GM12878 (cell line): ENCODE results near the gene IMMP2L. TPM values are rescaled to one million over a fixed set of nuclear protein-coding genes. Genes with fewer than 3 reads are reported as not detected.

ENCODE experiments used
- ATAC-seq: fragments of 200-7000 bp; cut with Tn5 transposase; 3 replicates; pipeline ENCODE4 v1.9.1; 2020; ENCODE audit warnings: mild to moderate bottlenecking, moderate library complexity
- BruUV-seq: library from RNA; stranded (reverse); fragments of 400-500 nt; replicated peaks from 2 replicates; lab custom pipeline; 2021; lab: Mats Ljungman, UMichigan
- CTCF ChIA-PET: fragments of 300-600 bp; sonication (Branson Sonifier 250); formaldehyde crosslinking; extraction: SDS; loops from one replicate; lab custom pipeline; 2021; ENCODE audit warnings: inconsistent platforms; lab: Yijun Ruan, JAX
- POLR2A ChIA-PET: fragments of 350-600 bp; formaldehyde crosslinking; extraction: SDS; loops from one replicate; lab custom pipeline; 2021; ENCODE audit warnings: inconsistent platforms; lab: Charles Lee
- RAD21 ChIA-PET: fragments of 300-600 bp; sonication (Branson Sonifier 250); formaldehyde crosslinking; loops from one replicate; lab custom pipeline; 2023; ENCODE audit warnings: antibody characterized with exemption; ENCODE audit not compliant: unreplicated experiment; lab: Charles Lee
- SMC1A ChIA-PET: fragments of 300-600 bp; sonication (Branson Sonifier 250); formaldehyde crosslinking; loops from one replicate; lab custom pipeline; 2023; ENCODE audit not compliant: unreplicated experiment, uncharacterized antibody; lab: Charles Lee
- DNase-seq: peaks from one replicate; pipeline ENCODE4 v3.0.0-alpha.2; 2011; ENCODE audit warnings: low read depth, low spot score
- FAIRE-seq: peaks from 3 replicates; lab custom pipeline; 2011; peaks lifted over from hg19 to GRCh38; lab: Jason Lieb, UNC
- H2AFZ ChIP-seq: 2 replicates; pipeline ENCODE4 v1.6.0; 2011; ENCODE audit warnings: low read depth, low read length, control low read depth; ENCODE audit not compliant: control insufficient read depth
- H3K27ac ChIP-seq: 2 replicates; pipeline ENCODE4 v1.5.1; 2011; ENCODE audit warnings: control low read depth; ENCODE audit not compliant: control insufficient read depth, insufficient read depth
- H3K27me3 ChIP-seq, 2 experiments: replicated peaks in 1 of 2; 2 replicates each; pipeline versions ENCODE4 v1.6.0 to v1.6.1; 2011; ENCODE audit warnings: low read length in 1 of 2; ENCODE audit not compliant: control insufficient read depth in 2 of 2, insufficient read depth in 2 of 2
- H3K36me3 ChIP-seq, 2 experiments: 2 replicates each; pipeline ENCODE4 v1.5.1; 2011; ENCODE audit warnings: low read length in 1 of 2; ENCODE audit not compliant: control insufficient read depth in 2 of 2, insufficient read depth in 2 of 2
- H3K4me1 ChIP-seq: 2 replicates; pipeline ENCODE4 v1.6.1; 2011; ENCODE audit warnings: mild to moderate bottlenecking, low read length, moderate library complexity, mixed read lengths; ENCODE audit not compliant: control insufficient read depth, insufficient read depth
- H3K4me2 ChIP-seq: 2 replicates; pipeline ENCODE4 v1.6.0; 2011; ENCODE audit warnings: control low read depth; ENCODE audit not compliant: control insufficient read depth, insufficient read depth
- H3K4me3 ChIP-seq: fragments of 200-600 bp; sonication (generic); 2 replicates; pipeline ENCODE4 v1.5.1; 2016
- H3K79me2 ChIP-seq: 2 replicates; pipeline ENCODE4 v1.6.0; 2011; ENCODE audit warnings: low read length; ENCODE audit not compliant: control insufficient read depth, insufficient read depth
- H3K9ac ChIP-seq: 2 replicates; pipeline ENCODE4 v1.8.0; 2011; ENCODE audit warnings: low read length, control low read depth, mixed read lengths; ENCODE audit not compliant: control insufficient read depth, insufficient read depth
- H3K9me3 ChIP-seq: replicated peaks from 3 replicates; pipeline ENCODE4 v1.5.1; 2011; ENCODE audit warnings: mild to moderate bottlenecking, low read length; ENCODE audit not compliant: control insufficient read depth, insufficient read depth
- H4K20me1 ChIP-seq: 2 replicates; pipeline ENCODE4 v1.6.0; 2011; ENCODE audit not compliant: control insufficient read depth, insufficient read depth
- CBX3 ChIP-seq: fragments of 200-600 bp; sonication (generic); IDR thresholded peaks from 2 replicates; pipeline ENCODE4 v1.6.1; 2016; ENCODE audit warnings: low read depth, borderline replicate concordance
- CHD2 ChIP-seq: IDR thresholded peaks from 2 replicates; pipeline ENCODE4 v1.6.1; 2011; ENCODE audit warnings: low read depth, low read length, improper control_type of control experiment, borderline replicate concordance
- CREM ChIP-seq: IDR thresholded peaks from 2 replicates; pipeline ENCODE4 v1.6.1; 2014; ENCODE audit warnings: antibody characterized with exemption, low read depth
- MTA2 ChIP-seq: fragments of 450-650 bp; IDR thresholded peaks from 2 replicates; pipeline ENCODE4 v1.6.1; 2016; ENCODE audit warnings: low read depth, mild to moderate bottlenecking, moderate library complexity
- POLR2AphosphoS2 ChIP-seq: IDR thresholded peaks from 2 replicates; pipeline ENCODE4 v1.6.1; 2011; ENCODE audit warnings: low read depth, mild to moderate bottlenecking, low read length, improper control_type of control experiment, moderate library complexity
- RCOR1 ChIP-seq: conservative IDR thresholded peaks from 2 replicates; pipeline ENCODE4 v1.6.1; 2012; ENCODE audit warnings: low read depth, low read length, improper control_type of control experiment
- SMAD5 ChIP-seq: IDR thresholded peaks from 2 replicates; pipeline ENCODE4 v1.6.1; 2016; ENCODE audit warnings: antibody characterized with exemption, low read depth
- STAT1 ChIP-seq: fragments of 450-650 bp; conservative IDR thresholded peaks from 2 replicates; pipeline ENCODE4 v1.6.1; 2014; ENCODE audit warnings: antibody characterized with exemption, mild to moderate bottlenecking
- SUZ12 ChIP-seq: fragments of 200-600 bp; sonication (generic); IDR thresholded peaks from one replicate; pipeline ENCODE4 v1.6.1; 2018; ENCODE audit warnings: antibody characterized with exemption, mild to moderate bottlenecking; ENCODE audit not compliant: unreplicated experiment
- ZNF207 ChIP-seq: fragments of 450-650 bp; IDR thresholded peaks from 2 replicates; pipeline ENCODE4 v1.6.1; 2014; ENCODE audit warnings: antibody characterized with exemption, mild to moderate bottlenecking, borderline replicate concordance
- ZSCAN29 ChIP-seq: fragments of 450-650 bp; IDR thresholded peaks from 2 replicates; pipeline ENCODE4 v1.6.1; 2017; ENCODE audit warnings: mild to moderate bottlenecking, moderate library complexity
- WGBS: methylation state at CpG from one replicate; pipeline ENCODE4 v1.1.6; 2016; ENCODE audit warnings: low lambda C conversion rate; ENCODE audit not compliant: insufficient replicate concordance, insufficient coverage; ENCODE audit errors: missing lambda C conversion rate; 5-methylcytosine and 5-hydroxymethylcytosine counted together
- in situ Hi-C: fragments of 300-500 bp; cut with MboI; formaldehyde crosslinking; loops from 9 replicates; pipeline ENCODE4 v1.14.3; 2018; ENCODE audit warnings: mixed read lengths
- intact Hi-C: fragments of 100-400 bp; cut with micrococcal nuclease; formaldehyde crosslinking; loops from one replicate; pipeline ENCODE4 v1.14.2; 2022; ENCODE audit not compliant: unreplicated experiment
- polyA plus RNA-seq, 11 experiments: library from polyadenylated mRNA; depleted of rRNA in 4 of 11; unstranded in 6 of 11; stranded (reverse) in 5 of 11; fragments of >200 nt; fragmentation: Nextera tagmentation in 4 of 11; fragmentation: Illumina TruSeq in 1 of 11; extraction: Ambion mirVana in 4 of 11; extraction: Trizol in 1 of 11; gene quantifications; 1 replicate in 1 of 11; 2 replicates in 10 of 11; pipeline versions ENCODE4 v1.2.1 to v1.2.3, GENCODE V29; 2011 to 2016; ENCODE audit warnings: inconsistent platforms in 2 of 11, missing spikeins in 2 of 11, low read depth in 1 of 11
- total RNA-seq, 4 experiments: library from RNA; depleted of rRNA in 3 of 4; stranded (reverse); fragments of >200 nt in 3 of 4; fragmentation: Illumina TruSeq in 1 of 4; extraction: Trizol in 1 of 4; gene quantifications; 2 replicates each; pipeline versions ENCODE4 v1.2.1 to v1.2.3, GENCODE V29; 2013 to 2021
- TF ChIP-seq, protein P1 (sequence below): fragments of 150-350 bp; IDR thresholded peaks from 2 replicates; pipeline ENCODE4 v1.6.1; 2016; ENCODE audit warnings: low read depth, low read length
- TF ChIP-seq, protein P2 (sequence below): IDR thresholded peaks from 2 replicates; pipeline ENCODE4 v1.6.1; 2012; ENCODE audit warnings: mild to moderate bottlenecking, low read depth, low read length
- TF ChIP-seq, protein P3 (sequence below): fragments of 450-650 bp; IDR thresholded peaks from 2 replicates; pipeline ENCODE4 v1.6.1; 2016; ENCODE audit warnings: mild to moderate bottlenecking

The IMMP2L gene
- total and polyA plus RNA-seq, 10 of the 15 experiments (the other 5 are each of a cell fraction or from before 2014, with no cell fraction given) = 12.6 to 46.3 (median 19.6) TPM

DNA sequence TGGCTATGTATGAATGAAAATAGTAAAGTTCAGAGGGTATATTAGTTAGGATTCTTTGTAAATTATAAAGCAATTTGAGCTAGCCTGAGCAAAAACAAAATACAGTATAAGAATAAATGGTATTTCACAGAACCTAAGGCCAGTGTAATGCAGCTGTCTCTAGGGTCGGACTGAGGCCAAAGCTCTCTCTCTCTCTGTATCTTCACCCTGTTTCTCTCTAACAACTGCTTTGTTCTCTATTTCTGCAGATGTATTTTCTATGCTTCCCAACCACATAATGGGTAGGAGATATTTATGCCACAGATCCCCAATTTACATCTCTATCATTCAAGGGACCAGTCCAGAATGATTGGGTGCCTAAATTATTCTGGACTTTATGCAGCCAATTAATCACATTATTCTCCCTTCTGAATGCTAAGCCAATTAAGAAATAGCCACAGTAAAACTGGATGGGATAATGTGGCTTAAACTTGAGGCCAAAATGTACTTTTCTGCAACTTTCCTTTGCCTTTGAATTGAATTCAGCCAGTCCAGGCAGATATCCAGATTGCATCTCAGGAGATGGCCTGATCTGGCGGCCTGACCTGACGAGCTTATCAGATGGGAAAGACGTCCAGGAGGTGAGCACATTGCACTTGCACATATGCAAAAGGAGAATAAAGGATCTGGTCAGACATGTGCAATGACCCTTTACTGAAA lies 24.6 kb upstream of the IMMP2L start:
- ChIA-PET RAD21 (no interaction called here), POLR2A (no interaction called here), CTCF (no interaction called here), SMC1A (no interaction called here)
- Histone ChIP-seq H3K36me3 (no peaks in the 10 kb centered on the region), H3K4me2 (no peak overlapping the region), H3K9ac (no peak overlapping the region), H3K27ac (no peak overlapping the region), H3K27me3 (no peaks in the 10 kb centered on the region), H2AFZ (no peak overlapping the region), H3K9me3 (no peaks in the 10 kb centered on the region), H3K4me1 (no peaks in the 10 kb centered on the region), H3K4me3 (no peak overlapping the region), H4K20me1 (no peaks in the 10 kb centered on the region), H3K79me2 (no peaks in the 10 kb centered on the region)
- ATAC-seq (no peak), FAIRE-seq (no peak), DNase-seq (no peak)
- 31% methylated on average over 4 of the region's 4 CpGs for WGBS
- in situ Hi-C loops (no loop called here), intact Hi-C loops (no loop called here)
- TF ChIP-seq, protein P1, sequence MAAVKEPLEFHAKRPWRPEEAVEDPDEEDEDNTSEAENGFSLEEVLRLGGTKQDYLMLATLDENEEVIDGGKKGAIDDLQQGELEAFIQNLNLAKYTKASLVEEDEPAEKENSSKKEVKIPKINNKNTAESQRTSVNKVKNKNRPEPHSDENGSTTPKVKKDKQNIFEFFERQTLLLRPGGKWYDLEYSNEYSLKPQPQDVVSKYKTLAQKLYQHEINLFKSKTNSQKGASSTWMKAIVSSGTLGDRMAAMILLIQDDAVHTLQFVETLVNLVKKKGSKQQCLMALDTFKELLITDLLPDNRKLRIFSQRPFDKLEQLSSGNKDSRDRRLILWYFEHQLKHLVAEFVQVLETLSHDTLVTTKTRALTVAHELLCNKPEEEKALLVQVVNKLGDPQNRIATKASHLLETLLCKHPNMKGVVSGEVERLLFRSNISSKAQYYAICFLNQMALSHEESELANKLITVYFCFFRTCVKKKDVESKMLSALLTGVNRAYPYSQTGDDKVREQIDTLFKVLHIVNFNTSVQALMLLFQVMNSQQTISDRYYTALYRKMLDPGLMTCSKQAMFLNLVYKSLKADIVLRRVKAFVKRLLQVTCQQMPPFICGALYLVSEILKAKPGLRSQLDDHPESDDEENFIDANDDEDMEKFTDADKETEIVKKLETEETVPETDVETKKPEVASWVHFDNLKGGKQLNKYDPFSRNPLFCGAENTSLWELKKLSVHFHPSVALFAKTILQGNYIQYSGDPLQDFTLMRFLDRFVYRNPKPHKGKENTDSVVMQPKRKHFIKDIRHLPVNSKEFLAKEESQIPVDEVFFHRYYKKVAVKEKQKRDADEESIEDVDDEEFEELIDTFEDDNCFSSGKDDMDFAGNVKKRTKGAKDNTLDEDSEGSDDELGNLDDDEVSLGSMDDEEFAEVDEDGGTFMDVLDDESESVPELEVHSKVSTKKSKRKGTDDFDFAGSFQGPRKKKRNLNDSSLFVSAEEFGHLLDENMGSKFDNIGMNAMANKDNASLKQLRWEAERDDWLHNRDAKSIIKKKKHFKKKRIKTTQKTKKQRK = no peak
- TF ChIP-seq SMAD5 (no peak), CBX3 (no peak), CREM (no peak), ZNF207 (no peak), ZSCAN29 (no peak), STAT1 (no peak), SUZ12 (no peak), MTA2 (no peak), RCOR1 (no peak), POLR2AphosphoS2 (no peak), CHD2 (no peak)
- TF ChIP-seq, protein P2, sequence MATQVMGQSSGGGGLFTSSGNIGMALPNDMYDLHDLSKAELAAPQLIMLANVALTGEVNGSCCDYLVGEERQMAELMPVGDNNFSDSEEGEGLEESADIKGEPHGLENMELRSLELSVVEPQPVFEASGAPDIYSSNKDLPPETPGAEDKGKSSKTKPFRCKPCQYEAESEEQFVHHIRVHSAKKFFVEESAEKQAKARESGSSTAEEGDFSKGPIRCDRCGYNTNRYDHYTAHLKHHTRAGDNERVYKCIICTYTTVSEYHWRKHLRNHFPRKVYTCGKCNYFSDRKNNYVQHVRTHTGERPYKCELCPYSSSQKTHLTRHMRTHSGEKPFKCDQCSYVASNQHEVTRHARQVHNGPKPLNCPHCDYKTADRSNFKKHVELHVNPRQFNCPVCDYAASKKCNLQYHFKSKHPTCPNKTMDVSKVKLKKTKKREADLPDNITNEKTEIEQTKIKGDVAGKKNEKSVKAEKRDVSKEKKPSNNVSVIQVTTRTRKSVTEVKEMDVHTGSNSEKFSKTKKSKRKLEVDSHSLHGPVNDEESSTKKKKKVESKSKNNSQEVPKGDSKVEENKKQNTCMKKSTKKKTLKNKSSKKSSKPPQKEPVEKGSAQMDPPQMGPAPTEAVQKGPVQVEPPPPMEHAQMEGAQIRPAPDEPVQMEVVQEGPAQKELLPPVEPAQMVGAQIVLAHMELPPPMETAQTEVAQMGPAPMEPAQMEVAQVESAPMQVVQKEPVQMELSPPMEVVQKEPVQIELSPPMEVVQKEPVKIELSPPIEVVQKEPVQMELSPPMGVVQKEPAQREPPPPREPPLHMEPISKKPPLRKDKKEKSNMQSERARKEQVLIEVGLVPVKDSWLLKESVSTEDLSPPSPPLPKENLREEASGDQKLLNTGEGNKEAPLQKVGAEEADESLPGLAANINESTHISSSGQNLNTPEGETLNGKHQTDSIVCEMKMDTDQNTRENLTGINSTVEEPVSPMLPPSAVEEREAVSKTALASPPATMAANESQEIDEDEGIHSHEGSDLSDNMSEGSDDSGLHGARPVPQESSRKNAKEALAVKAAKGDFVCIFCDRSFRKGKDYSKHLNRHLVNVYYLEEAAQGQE = no peak
- TF ChIP-seq, protein P3, sequence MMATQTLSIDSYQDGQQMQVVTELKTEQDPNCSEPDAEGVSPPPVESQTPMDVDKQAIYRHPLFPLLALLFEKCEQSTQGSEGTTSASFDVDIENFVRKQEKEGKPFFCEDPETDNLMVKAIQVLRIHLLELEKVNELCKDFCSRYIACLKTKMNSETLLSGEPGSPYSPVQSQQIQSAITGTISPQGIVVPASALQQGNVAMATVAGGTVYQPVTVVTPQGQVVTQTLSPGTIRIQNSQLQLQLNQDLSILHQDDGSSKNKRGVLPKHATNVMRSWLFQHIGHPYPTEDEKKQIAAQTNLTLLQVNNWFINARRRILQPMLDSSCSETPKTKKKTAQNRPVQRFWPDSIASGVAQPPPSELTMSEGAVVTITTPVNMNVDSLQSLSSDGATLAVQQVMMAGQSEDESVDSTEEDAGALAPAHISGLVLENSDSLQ = no peak
- BruUV-seq = no TSS peak
